ENCODE data around the gene SIRT4. TPM values are rescaled to one million over a fixed set of nuclear protein-coding genes. Genes with fewer than 3 reads are reported as not detected.

The SIRT4 gene
- total and polyA plus RNA-seq, 10 of the 15 experiments (the other 5 are each of a cell fraction or from before 2014, with no cell fraction given), result 0.19 to 0.98 (median 0.44) TPM

GRCh38 chr12:120317224-120318105, 15.3 kb downstream of the SIRT4 start (continued):
- TF ChIP-seq YY1 (IDR thresholded peaks at IDR 0.05; ENCODE audit: low read depth, low read length) (no peak), SIX5 (IDR thresholded peaks at IDR 0.05; ENCODE audit: low read depth, low read length, severe bottlenecking) (no peak), ZZZ3 (IDR thresholded peaks at IDR 0.05; ENCODE audit: control insufficient read depth, insufficient read length, low read depth) (no peak), ZNF592 (IDR thresholded peaks at IDR 0.05) (0 out of 2 replicates have a peak, but pooled peaks have one; percentile 34), HDGF (IDR thresholded peaks at IDR 0.05) (peak; percentile 56; the same call in 1 of the 2 replicates), DPF2 (IDR thresholded peaks at IDR 0.05) (peak; percentile 74; the same call in 1 of the 2 replicates), CTCF (IDR thresholded peaks at IDR 0.05 in 2 of 3, conservative IDR thresholded peaks at IDR 0.05 in 1 of 3; ENCODE audit: control insufficient read depth in 2 of 3, extremely low read depth in 1 of 3, insufficient read depth in 1 of 3, low read depth in 3 of 3, low read length in 3 of 3) (peak; percentile 52 to 53 (median 53)), STAT1 (conservative IDR thresholded peaks at IDR 0.05) (no peak), KAT2A (conservative IDR thresholded peaks at IDR 0.05; ENCODE audit: control insufficient read depth, low read depth, low read length) (no peak), JUND (IDR thresholded peaks at IDR 0.05; ENCODE audit: low read depth, low read length) (no peak), TCF7 (IDR thresholded peaks at IDR 0.05; ENCODE audit: borderline replicate concordance) (no peak), SPI1 (IDR thresholded peaks at IDR 0.05; ENCODE audit: borderline replicate concordance, insufficient read depth, low read depth, low read length) (no peak), ATF3 (IDR thresholded peaks at IDR 0.05; ENCODE audit: borderline replicate concordance, extremely low read depth, low read depth, low read length) (peak; percentile 87; the same call in 1 of the 2 replicates), EP300 (IDR thresholded peaks at IDR 0.05; ENCODE audit: borderline replicate concordance in 1 of 2, control insufficient read depth in 1 of 2, low read depth in 2 of 2, low read length in 2 of 2) (no peak; a peak in 1 of 4 replicates), NFXL1 (IDR thresholded peaks at IDR 0.05; ENCODE audit: borderline replicate concordance) (no peak), BRCA1 (IDR thresholded peaks at IDR 0.05; ENCODE audit: low read depth, low read length) (no peak), SMAD5 (IDR thresholded peaks at IDR 0.05; ENCODE audit: low read depth) (0 out of 2 replicates have a peak, but pooled peaks have one; percentile 38), POLR2A (IDR thresholded peaks at IDR 0.05; ENCODE audit: low read depth, low read length) (peak; percentile 95), KLF5 (IDR thresholded peaks at IDR 0.05; ENCODE audit: partially characterized antibody) (peak; percentile 91), ZNF24 (IDR thresholded peaks at IDR 0.05) (no peak)
- TF ChIP-seq, protein P1, sequence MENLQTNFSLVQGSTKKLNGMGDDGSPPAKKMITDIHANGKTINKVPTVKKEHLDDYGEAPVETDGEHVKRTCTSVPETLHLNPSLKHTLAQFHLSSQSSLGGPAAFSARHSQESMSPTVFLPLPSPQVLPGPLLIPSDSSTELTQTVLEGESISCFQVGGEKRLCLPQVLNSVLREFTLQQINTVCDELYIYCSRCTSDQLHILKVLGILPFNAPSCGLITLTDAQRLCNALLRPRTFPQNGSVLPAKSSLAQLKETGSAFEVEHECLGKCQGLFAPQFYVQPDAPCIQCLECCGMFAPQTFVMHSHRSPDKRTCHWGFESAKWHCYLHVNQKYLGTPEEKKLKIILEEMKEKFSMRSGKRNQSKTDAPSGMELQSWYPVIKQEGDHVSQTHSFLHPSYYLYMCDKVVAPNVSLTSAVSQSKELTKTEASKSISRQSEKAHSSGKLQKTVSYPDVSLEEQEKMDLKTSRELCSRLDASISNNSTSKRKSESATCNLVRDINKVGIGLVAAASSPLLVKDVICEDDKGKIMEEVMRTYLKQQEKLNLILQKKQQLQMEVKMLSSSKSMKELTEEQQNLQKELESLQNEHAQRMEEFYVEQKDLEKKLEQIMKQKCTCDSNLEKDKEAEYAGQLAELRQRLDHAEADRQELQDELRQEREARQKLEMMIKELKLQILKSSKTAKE (IDR thresholded peaks at IDR 0.05; ENCODE audit: low read depth, poor library complexity, severe bottlenecking), result no peak

All from GM12878 (cell line).